GM12878 (cell line): ENCODE data around the gene GNB2. TPM values are rescaled to one million over a fixed set of nuclear protein-coding genes. Genes with fewer than 3 reads are reported as not detected.

Experiments used
- ATAC-seq: fragments of 200-7000 bp; cut with Tn5 transposase; 3 replicates; pipeline ENCODE4 v1.9.1; 2020; ENCODE audit warnings: mild to moderate bottlenecking, moderate library complexity
- BruUV-seq: library from RNA; stranded (reverse); fragments of 400-500 nt; replicated peaks from 2 replicates; lab custom pipeline; 2021; lab: Mats Ljungman, UMichigan
- CTCF ChIA-PET: fragments of 300-600 bp; sonication (Branson Sonifier 250); formaldehyde crosslinking; extraction: SDS; loops from one replicate; lab custom pipeline; 2021; ENCODE audit warnings: inconsistent platforms; lab: Yijun Ruan, JAX
- POLR2A ChIA-PET: fragments of 350-600 bp; formaldehyde crosslinking; extraction: SDS; loops from one replicate; lab custom pipeline; 2021; ENCODE audit warnings: inconsistent platforms; lab: Charles Lee
- RAD21 ChIA-PET: fragments of 300-600 bp; sonication (Branson Sonifier 250); formaldehyde crosslinking; loops from one replicate; lab custom pipeline; 2023; ENCODE audit warnings: antibody characterized with exemption; ENCODE audit not compliant: unreplicated experiment; lab: Charles Lee
- SMC1A ChIA-PET: fragments of 300-600 bp; sonication (Branson Sonifier 250); formaldehyde crosslinking; loops from one replicate; lab custom pipeline; 2023; ENCODE audit not compliant: unreplicated experiment, uncharacterized antibody; lab: Charles Lee
- DNase-seq: peaks from one replicate; pipeline ENCODE4 v3.0.0-alpha.2; 2011; ENCODE audit warnings: low read depth, low spot score
- FAIRE-seq: peaks from 3 replicates; lab custom pipeline; 2011; peaks lifted over from hg19 to GRCh38; lab: Jason Lieb, UNC
- H2AFZ ChIP-seq: 2 replicates; pipeline ENCODE4 v1.6.0; 2011; ENCODE audit warnings: low read depth, low read length, control low read depth; ENCODE audit not compliant: control insufficient read depth
- H3K27ac ChIP-seq: 2 replicates; pipeline ENCODE4 v1.5.1; 2011; ENCODE audit warnings: control low read depth; ENCODE audit not compliant: control insufficient read depth, insufficient read depth
- H3K27me3 ChIP-seq, 2 experiments: replicated peaks in 1 of 2; 2 replicates each; pipeline versions ENCODE4 v1.6.0 to v1.6.1; 2011; ENCODE audit warnings: low read length in 1 of 2; ENCODE audit not compliant: control insufficient read depth in 2 of 2, insufficient read depth in 2 of 2
- H3K36me3 ChIP-seq, 2 experiments: 2 replicates each; pipeline ENCODE4 v1.5.1; 2011; ENCODE audit warnings: low read length in 1 of 2; ENCODE audit not compliant: control insufficient read depth in 2 of 2, insufficient read depth in 2 of 2
- H3K4me1 ChIP-seq: 2 replicates; pipeline ENCODE4 v1.6.1; 2011; ENCODE audit warnings: mild to moderate bottlenecking, low read length, moderate library complexity, mixed read lengths; ENCODE audit not compliant: control insufficient read depth, insufficient read depth
- H3K4me2 ChIP-seq: 2 replicates; pipeline ENCODE4 v1.6.0; 2011; ENCODE audit warnings: control low read depth; ENCODE audit not compliant: control insufficient read depth, insufficient read depth
- H3K4me3 ChIP-seq: fragments of 200-600 bp; sonication (generic); 2 replicates; pipeline ENCODE4 v1.5.1; 2016
- H3K79me2 ChIP-seq: 2 replicates; pipeline ENCODE4 v1.6.0; 2011; ENCODE audit warnings: low read length; ENCODE audit not compliant: control insufficient read depth, insufficient read depth
- H3K9ac ChIP-seq: 2 replicates; pipeline ENCODE4 v1.8.0; 2011; ENCODE audit warnings: low read length, control low read depth, mixed read lengths; ENCODE audit not compliant: control insufficient read depth, insufficient read depth
- H3K9me3 ChIP-seq: replicated peaks from 3 replicates; pipeline ENCODE4 v1.5.1; 2011; ENCODE audit warnings: mild to moderate bottlenecking, low read length; ENCODE audit not compliant: control insufficient read depth, insufficient read depth
- H4K20me1 ChIP-seq: 2 replicates; pipeline ENCODE4 v1.6.0; 2011; ENCODE audit not compliant: control insufficient read depth, insufficient read depth
- ESRRA ChIP-seq: IDR thresholded peaks from 2 replicates; pipeline ENCODE4 v1.6.1; 2012; ENCODE audit warnings: mild to moderate bottlenecking, low read length, improper control_type of control experiment
- FOXK2 ChIP-seq: fragments of 450-650 bp; IDR thresholded peaks from 2 replicates; pipeline ENCODE4 v1.6.1; 2017; ENCODE audit warnings: mild to moderate bottlenecking, moderate library complexity
- IRF4 ChIP-seq: IDR thresholded peaks from 2 replicates; pipeline ENCODE4 v1.6.1; 2011; ENCODE audit warnings: low read depth, low read length
- JUNB ChIP-seq: IDR thresholded peaks from 2 replicates; pipeline ENCODE4 v1.6.1; 2016; ENCODE audit warnings: antibody characterized with exemption, mild to moderate bottlenecking
- RAD21 ChIP-seq: IDR thresholded peaks from 2 replicates; pipeline ENCODE4 v1.6.1; 2011; ENCODE audit warnings: mild to moderate bottlenecking, low read depth, low read length, moderate library complexity; ENCODE audit not compliant: insufficient read depth
- RELA ChIP-seq: fragments of 450-650 bp; IDR thresholded peaks from 2 replicates; pipeline ENCODE4 v1.8.0; 2014; ENCODE audit warnings: borderline replicate concordance; ENCODE audit not compliant: partially characterized antibody
- SMC3 ChIP-seq: IDR thresholded peaks from 2 replicates; pipeline ENCODE4 v1.6.1; 2011; ENCODE audit warnings: low read length, improper control_type of control experiment, borderline replicate concordance
- YY1 ChIP-seq: IDR thresholded peaks from 2 replicates; pipeline ENCODE4 v1.6.1; 2011; ENCODE audit warnings: low read depth, mild to moderate bottlenecking, low read length
- ZZZ3 ChIP-seq: IDR thresholded peaks from 2 replicates; pipeline ENCODE4 v1.6.1; 2011; ENCODE audit warnings: low read depth; ENCODE audit not compliant: control insufficient read depth, insufficient read length
- WGBS: methylation state at CpG from one replicate; pipeline ENCODE4 v1.1.6; 2016; ENCODE audit warnings: low lambda C conversion rate; ENCODE audit not compliant: insufficient replicate concordance, insufficient coverage; ENCODE audit errors: missing lambda C conversion rate; 5-methylcytosine and 5-hydroxymethylcytosine counted together
- in situ Hi-C: fragments of 300-500 bp; cut with MboI; formaldehyde crosslinking; loops from 9 replicates; pipeline ENCODE4 v1.14.3; 2018; ENCODE audit warnings: mixed read lengths
- intact Hi-C: fragments of 100-400 bp; cut with micrococcal nuclease; formaldehyde crosslinking; loops from one replicate; pipeline ENCODE4 v1.14.2; 2022; ENCODE audit not compliant: unreplicated experiment
- polyA plus RNA-seq, 11 experiments: library from polyadenylated mRNA; depleted of rRNA in 4 of 11; unstranded in 6 of 11; stranded (reverse) in 5 of 11; fragments of >200 nt; fragmentation: Nextera tagmentation in 4 of 11; fragmentation: Illumina TruSeq in 1 of 11; extraction: Ambion mirVana in 4 of 11; extraction: Trizol in 1 of 11; gene quantifications; 1 replicate in 1 of 11; 2 replicates in 10 of 11; pipeline versions ENCODE4 v1.2.1 to v1.2.3, GENCODE V29; 2011 to 2016; ENCODE audit warnings: inconsistent platforms in 2 of 11, missing spikeins in 2 of 11, low read depth in 1 of 11
- total RNA-seq, 4 experiments: library from RNA; depleted of rRNA in 3 of 4; stranded (reverse); fragments of >200 nt in 3 of 4; fragmentation: Illumina TruSeq in 1 of 4; extraction: Trizol in 1 of 4; gene quantifications; 2 replicates each; pipeline versions ENCODE4 v1.2.1 to v1.2.3, GENCODE V29; 2013 to 2021
- TF ChIP-seq, protein P1 (sequence below): fragments of 450-650 bp; IDR thresholded peaks from 2 replicates; pipeline ENCODE4 v1.6.1; 2016; ENCODE audit warnings: mild to moderate bottlenecking
- TF ChIP-seq, protein P2 (sequence below): fragments of 450-650 bp; IDR thresholded peaks from 2 replicates; pipeline ENCODE4 v1.6.1; 2014; ENCODE audit warnings: mild to moderate bottlenecking
- TF ChIP-seq, protein P3 (sequence below): fragments of 450-650 bp; conservative IDR thresholded peaks from 2 replicates; pipeline ENCODE4 v1.6.1; 2017; ENCODE audit warnings: mild to moderate bottlenecking, moderate library complexity
- TF ChIP-seq, protein P4 (sequence below): fragments of 450-650 bp; formaldehyde crosslinking; IDR thresholded peaks from 2 replicates; pipeline ENCODE4 v1.5.0; 2022; ENCODE audit warnings: mild to moderate bottlenecking, missing genetic modification characterization

Gene GNB2
- total and polyA plus RNA-seq, 10 of the 15 experiments (the other 5 are each of a cell fraction or from before 2014, with no cell fraction given) = 0.35 to 175 (median 59.7) TPM

DNA sequence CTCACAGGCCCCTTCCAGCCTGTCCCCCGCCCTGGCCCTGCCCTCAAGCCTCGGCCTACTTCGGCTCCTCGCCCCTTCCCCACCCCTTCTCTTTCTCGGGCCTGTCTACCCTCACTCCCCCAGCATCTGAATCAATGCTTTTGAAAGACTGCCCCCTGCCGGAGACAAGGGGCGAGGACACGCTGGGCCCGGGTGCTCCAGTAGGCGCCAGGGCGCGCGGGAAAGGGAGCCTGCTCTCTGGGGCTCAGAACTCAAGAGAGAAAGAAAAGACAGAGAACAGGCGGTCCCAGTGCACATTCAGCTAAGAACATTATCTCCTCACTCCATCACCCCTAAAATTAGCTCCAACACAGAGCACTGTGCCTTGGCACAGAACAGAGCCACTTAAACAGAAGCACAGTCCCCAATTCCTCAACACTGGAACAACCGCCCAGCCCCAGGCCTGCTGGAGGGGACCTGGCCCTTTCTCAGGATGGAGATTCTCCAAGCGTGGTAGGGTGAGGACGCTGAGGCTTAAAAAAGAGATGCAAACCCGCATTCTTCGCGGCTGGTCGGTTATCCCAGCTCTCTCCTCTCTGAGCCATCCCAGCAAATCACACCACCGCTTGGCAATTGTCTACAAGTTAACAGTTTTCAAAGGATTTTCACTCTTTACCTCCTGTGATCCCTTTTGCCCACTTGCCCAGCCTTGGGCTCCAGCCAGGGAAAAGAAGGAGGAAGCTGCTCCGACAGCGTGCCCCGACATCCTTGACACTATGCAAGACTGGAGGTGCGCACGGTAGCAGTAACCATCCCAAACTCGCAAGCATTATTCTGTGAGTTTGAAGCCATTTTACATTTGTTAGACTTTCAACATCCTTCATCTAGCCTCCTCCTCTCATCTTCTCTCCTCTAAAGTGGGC lies 18.4 kb downstream of the GNB2 start:
- Histone ChIP-seq H3K27ac (peak overlapping the region; percentile 74; the same call in 1 of the 2 replicates), H3K4me2 (peak overlapping the region; percentile 87), H3K27me3 (no peaks in the 10 kb centered on the region), H3K79me2 (peaks cover 52% of the 10 kb centered on the region), H3K9me3 (no peaks in the 10 kb centered on the region), H3K4me1 (peaks cover 41% of the 10 kb centered on the region), H3K36me3 (peaks cover 0 to 10% of the 10 kb centered on the region in 2 experiments; a peak in 3 of 4 replicates), H4K20me1 (no peaks in the 10 kb centered on the region), H2AFZ (no peak overlapping the region), H3K4me3 (peak overlapping the region; percentile 95), H3K9ac (peak overlapping the region; percentile 81)
- in situ Hi-C loops (loop anchor here (25.0 kb wide), 1 partner anchor 230 kb away; the partner anchor contains the start of gene SPACDR), intact Hi-C loops (loop anchor here (1.0 to 10.0 kb wide), 4 partner anchors 60 to 217 kb away; partner anchors contain the start of genes FBXO24, LRCH4 and TSC22D4)
- SMC1A ChIA-PET = interaction anchor here (0.6 to 2.8 kb wide), 13 partner anchors 14 to 162 kb away, joined by 3 to 13 read pairs (median 4); partner anchors contain the start of genes FBXO24, LRCH4, MOSPD3 and POP7
- 36% methylated on average over 28 of the region's 28 CpGs for WGBS
- FAIRE-seq (peak; percentile 38), DNase-seq (no peak), ATAC-seq (peak; percentile 87)
- TSS peak; percentile 75 for BruUV-seq
- CTCF ChIA-PET = interaction anchor here (0.6 to 8.6 kb wide), 43 partner anchors 9 to 543 kb away, joined by 3 to 134 read pairs (median 4); partner anchors contain the start of genes FBXO24, GNB2, LAMTOR4 and LRCH4
- POLR2A ChIA-PET = interaction anchor here (0.6 to 3.3 kb wide), 5 partner anchors 11 to 303 kb away, joined by 3 to 26 read pairs (median 5); partner anchors contain the start of genes MOSPD3 and POP7
- RAD21 ChIA-PET = interaction anchor here (0.5 to 5.8 kb wide), 12 partner anchors 9 to 215 kb away, joined by 3 to 56 read pairs (median 5); partner anchors contain the start of genes MOSPD3 and POP7
- TF ChIP-seq, protein P1, sequence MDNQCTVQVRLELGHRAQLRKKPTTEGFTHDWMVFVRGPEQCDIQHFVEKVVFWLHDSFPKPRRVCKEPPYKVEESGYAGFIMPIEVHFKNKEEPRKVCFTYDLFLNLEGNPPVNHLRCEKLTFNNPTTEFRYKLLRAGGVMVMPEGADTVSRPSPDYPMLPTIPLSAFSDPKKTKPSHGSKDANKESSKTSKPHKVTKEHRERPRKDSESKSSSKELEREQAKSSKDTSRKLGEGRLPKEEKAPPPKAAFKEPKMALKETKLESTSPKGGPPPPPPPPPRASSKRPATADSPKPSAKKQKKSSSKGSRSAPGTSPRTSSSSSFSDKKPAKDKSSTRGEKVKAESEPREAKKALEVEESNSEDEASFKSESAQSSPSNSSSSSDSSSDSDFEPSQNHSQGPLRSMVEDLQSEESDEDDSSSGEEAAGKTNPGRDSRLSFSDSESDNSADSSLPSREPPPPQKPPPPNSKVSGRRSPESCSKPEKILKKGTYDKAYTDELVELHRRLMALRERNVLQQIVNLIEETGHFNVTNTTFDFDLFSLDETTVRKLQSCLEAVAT = peak; percentile 75
- TF ChIP-seq IRF4 = no peak
- TF ChIP-seq, protein P2, sequence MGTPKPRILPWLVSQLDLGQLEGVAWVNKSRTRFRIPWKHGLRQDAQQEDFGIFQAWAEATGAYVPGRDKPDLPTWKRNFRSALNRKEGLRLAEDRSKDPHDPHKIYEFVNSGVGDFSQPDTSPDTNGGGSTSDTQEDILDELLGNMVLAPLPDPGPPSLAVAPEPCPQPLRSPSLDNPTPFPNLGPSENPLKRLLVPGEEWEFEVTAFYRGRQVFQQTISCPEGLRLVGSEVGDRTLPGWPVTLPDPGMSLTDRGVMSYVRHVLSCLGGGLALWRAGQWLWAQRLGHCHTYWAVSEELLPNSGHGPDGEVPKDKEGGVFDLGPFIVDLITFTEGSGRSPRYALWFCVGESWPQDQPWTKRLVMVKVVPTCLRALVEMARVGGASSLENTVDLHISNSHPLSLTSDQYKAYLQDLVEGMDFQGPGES = no peak
- TF ChIP-seq YY1 = peak; percentile 57; the same call in 1 of the 2 replicates
- TF ChIP-seq RELA = no peak
- TF ChIP-seq JUNB = no peak
- no peak for TF ChIP-seq FOXK2
- peak; percentile 83 for TF ChIP-seq RAD21
- no peak for TF ChIP-seq ESRRA
- no peak for TF ChIP-seq ZZZ3
- TF ChIP-seq, protein P3, sequence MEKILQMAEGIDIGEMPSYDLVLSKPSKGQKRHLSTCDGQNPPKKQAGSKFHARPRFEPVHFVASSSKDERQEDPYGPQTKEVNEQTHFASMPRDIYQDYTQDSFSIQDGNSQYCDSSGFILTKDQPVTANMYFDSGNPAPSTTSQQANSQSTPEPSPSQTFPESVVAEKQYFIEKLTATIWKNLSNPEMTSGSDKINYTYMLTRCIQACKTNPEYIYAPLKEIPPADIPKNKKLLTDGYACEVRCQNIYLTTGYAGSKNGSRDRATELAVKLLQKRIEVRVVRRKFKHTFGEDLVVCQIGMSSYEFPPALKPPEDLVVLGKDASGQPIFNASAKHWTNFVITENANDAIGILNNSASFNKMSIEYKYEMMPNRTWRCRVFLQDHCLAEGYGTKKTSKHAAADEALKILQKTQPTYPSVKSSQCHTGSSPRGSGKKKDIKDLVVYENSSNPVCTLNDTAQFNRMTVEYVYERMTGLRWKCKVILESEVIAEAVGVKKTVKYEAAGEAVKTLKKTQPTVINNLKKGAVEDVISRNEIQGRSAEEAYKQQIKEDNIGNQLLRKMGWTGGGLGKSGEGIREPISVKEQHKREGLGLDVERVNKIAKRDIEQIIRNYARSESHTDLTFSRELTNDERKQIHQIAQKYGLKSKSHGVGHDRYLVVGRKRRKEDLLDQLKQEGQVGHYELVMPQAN = no peak
- TF ChIP-seq, protein P4, sequence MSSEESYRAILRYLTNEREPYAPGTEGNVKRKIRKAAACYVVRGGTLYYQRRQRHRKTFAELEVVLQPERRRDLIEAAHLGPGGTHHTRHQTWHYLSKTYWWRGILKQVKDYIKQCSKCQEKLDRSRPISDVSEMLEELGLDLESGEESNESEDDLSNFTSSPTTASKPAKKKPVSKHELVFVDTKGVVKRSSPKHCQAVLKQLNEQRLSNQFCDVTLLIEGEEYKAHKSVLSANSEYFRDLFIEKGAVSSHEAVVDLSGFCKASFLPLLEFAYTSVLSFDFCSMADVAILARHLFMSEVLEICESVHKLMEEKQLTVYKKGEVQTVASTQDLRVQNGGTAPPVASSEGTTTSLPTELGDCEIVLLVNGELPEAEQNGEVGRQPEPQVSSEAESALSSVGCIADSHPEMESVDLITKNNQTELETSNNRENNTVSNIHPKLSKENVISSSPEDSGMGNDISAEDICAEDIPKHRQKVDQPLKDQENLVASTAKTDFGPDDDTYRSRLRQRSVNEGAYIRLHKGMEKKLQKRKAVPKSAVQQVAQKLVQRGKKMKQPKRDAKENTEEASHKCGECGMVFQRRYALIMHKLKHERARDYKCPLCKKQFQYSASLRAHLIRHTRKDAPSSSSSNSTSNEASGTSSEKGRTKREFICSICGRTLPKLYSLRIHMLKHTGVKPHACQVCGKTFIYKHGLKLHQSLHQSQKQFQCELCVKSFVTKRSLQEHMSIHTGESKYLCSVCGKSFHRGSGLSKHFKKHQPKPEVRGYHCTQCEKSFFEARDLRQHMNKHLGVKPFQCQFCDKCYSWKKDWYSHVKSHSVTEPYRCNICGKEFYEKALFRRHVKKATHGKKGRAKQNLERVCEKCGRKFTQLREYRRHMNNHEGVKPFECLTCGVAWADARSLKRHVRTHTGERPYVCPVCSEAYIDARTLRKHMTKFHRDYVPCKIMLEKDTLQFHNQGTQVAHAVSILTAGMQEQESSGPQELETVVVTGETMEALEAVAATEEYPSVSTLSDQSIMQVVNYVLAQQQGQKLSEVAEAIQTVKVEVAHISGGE (CRISPR knock-in tag) = no peak
- TF ChIP-seq SMC3 = peak; percentile 71
